ENCODE results near the gene FAM241B.

Gene FAM241B

DNA sequence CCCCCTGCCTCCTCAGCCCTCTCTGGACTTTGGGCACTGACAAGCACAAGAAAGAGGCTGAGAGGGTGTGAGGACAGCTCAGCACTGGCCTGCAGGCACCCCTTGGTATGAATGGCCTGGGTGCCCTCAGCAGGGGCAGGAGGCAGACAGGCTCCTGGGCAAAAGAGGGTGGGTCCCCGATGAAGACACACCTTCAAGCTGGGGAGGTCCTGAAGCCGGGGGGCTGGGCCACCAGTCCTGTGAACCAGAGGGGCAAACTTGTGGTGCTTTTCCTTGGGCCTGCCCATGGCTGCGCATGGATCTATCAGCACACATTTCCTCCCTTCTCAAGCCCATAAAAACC lies 22.8 kb downstream of the FAM241B start:
- TF ChIP-seq, protein P1, sequence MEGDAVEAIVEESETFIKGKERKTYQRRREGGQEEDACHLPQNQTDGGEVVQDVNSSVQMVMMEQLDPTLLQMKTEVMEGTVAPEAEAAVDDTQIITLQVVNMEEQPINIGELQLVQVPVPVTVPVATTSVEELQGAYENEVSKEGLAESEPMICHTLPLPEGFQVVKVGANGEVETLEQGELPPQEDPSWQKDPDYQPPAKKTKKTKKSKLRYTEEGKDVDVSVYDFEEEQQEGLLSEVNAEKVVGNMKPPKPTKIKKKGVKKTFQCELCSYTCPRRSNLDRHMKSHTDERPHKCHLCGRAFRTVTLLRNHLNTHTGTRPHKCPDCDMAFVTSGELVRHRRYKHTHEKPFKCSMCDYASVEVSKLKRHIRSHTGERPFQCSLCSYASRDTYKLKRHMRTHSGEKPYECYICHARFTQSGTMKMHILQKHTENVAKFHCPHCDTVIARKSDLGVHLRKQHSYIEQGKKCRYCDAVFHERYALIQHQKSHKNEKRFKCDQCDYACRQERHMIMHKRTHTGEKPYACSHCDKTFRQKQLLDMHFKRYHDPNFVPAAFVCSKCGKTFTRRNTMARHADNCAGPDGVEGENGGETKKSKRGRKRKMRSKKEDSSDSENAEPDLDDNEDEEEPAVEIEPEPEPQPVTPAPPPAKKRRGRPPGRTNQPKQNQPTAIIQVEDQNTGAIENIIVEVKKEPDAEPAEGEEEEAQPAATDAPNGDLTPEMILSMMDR (conservative IDR thresholded peaks at IDR 0.05; ENCODE audit: control insufficient read depth, insufficient read depth, low read depth, low read length), result no peak
- no peak overlapping the region for H3K4me3 ChIP-seq (ENCODE audit: control insufficient read depth, low read depth, low read length)
- no peak for DNase-seq (ENCODE audit: low read depth)

DNA sequence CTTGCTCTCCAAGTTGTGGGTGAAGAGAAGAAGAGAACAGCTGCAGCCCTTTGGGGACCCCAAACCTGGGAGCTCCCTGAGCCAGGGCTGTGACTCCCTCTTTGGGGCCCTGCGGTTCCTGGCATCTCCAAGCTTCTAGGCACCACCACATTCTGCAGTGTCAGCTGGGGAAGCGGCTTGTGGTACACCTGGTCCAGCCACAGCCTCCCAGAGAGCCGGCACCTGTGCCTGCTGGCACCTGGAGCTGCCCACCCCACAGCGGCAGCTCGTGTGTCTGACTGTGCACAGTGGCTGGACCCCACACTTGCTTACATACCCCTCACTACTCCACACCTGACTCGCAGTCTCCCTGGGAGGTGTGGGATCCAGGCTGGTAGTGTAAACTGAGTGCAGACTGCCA lies 23.5 kb downstream of the FAM241B start:
- TF ChIP-seq, protein P1 (conservative IDR thresholded peaks at IDR 0.05; ENCODE audit: control insufficient read depth, insufficient read depth, low read depth, low read length), result no peak
- H3K4me3 ChIP-seq (ENCODE audit: control insufficient read depth, low read depth, low read length), result no peak overlapping the region
- DNase-seq (ENCODE audit: low read depth), result no peak

DNA sequence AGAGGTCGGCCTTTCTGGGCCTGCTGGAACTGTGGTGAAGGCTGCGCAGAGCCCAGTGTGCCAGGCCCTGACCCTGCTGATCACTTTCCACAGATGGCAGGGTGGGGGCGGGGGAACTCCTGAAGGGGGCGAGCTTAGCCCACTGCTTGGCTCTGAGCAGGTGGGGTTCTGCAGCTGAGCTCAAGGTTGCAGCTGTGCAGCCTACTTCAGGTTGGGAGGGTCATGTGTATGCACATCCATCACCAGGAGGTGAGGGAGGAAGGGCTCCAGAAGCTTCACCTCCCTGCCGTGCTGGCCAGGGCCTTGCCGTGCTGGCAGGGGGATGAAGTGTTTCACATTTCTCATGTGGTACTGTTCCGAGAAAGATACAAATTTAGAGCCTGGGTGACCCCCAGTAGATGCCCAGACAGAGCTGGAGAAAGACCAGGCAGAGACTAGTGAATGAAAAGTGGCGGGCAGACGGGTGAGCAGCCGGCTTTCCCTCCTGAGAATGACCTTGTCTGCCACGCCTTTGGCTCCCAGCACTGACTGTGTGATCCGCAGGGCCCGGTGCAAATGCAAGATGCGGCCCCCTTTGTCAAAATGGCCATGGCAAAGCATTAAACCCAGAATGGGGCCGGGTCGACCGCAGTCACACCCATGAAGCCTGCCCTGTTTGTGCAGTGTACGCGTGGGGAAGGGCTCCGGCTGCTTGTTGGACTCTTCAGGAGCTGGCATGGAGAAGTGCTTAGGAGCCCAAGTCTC lies 25.2 kb downstream of the FAM241B start:
- DNase-seq (ENCODE audit: low read depth), result no peak
- no peak overlapping the region for H3K4me3 ChIP-seq (ENCODE audit: control insufficient read depth, low read depth, low read length)
- TF ChIP-seq, protein P1 (conservative IDR thresholded peaks at IDR 0.05; ENCODE audit: control insufficient read depth, insufficient read depth, low read depth, low read length), result no peak

DNA sequence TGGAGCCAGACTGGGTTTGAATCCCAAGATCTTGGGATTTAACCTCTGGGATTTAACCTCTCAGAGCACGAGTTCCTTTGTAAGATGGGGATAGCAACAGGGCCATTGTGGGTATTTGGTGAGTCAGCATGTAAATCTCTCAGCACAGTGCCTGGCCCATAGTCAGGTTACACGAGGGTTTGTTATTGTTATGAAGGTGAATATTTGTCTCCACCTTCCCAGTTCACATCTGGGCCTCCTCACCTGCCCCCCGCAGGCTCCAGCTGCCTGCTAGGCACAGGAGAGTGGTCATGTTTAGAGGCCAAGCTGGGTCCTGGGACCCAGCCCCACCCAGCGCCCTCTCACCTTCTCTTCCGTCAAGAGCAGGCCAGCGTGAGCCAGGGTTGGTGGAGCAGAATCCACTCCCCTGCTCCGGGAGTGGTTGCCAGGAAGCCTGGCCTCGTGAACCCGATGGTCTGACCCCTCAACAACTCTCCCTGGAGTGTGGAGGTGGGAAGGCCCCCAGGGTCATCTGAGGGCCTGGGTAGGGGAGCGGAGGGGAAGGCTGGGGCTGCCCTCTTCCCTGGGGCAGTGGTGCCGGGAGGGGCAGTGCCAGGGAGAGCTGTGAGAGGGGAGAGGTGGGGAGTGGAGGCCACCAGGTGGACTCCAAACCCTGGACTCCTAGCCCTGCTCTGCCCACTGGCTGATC lies 26.0 kb downstream of the FAM241B start:
- DNase-seq (ENCODE audit: low read depth), result no peak
- H3K4me3 ChIP-seq (ENCODE audit: control insufficient read depth, low read depth, low read length), result no peak overlapping the region
- TF ChIP-seq, protein P1 (conservative IDR thresholded peaks at IDR 0.05; ENCODE audit: control insufficient read depth, insufficient read depth, low read depth, low read length), result no peak

DNA sequence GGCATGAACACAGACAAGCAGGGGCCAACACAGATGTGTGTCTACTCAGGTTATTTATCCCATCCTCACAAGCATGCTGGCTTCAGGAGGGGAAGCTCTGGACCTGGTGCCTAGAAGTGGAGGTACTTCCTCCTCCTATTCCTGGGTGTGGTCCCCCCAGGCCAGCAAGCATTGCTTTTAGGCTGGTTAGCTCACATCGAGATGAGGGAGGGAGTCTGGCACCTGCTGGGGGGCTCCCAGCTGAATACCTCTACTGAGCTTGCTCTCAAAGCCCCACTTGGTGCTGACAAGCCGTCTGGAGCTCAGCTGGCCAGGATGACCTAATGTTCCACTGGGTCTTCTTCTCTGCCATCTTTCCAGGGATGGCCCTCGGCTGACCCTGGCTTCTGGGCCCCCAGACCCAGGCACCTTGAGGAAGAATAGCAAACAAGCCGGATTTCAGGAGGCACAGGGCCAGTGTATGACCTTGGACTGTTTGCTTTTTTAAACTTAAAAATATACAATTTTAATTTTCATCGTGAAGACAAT lies 26.8 kb downstream of the FAM241B start:
- TF ChIP-seq, protein P1 (conservative IDR thresholded peaks at IDR 0.05; ENCODE audit: control insufficient read depth, insufficient read depth, low read depth, low read length), result no peak
- no peak for DNase-seq (ENCODE audit: low read depth)
- no peak overlapping the region for H3K4me3 ChIP-seq (ENCODE audit: control insufficient read depth, low read depth, low read length)

DNA sequence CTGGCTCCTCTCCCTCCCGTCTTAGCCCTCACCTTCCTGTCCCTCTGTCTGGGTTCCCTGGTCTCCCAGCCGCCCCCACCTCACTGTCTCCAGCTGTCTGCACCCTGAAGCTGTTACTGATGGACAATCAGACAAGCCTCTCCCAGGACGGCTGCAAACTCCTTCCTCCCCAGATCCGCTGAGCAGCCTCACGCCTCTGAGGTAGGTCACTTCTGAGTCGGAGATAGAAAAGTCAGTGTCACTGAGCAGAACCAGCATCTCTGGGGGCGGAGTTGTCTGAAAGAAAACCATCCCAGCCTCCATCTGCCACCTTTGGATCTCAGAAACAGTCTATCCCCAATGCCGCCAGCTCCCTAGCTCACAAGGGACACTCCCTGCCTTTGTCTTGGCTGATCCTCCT lies 27.4 kb downstream of the FAM241B start:
- DNase-seq (ENCODE audit: low read depth), result no peak
- TF ChIP-seq, protein P1 (conservative IDR thresholded peaks at IDR 0.05; ENCODE audit: control insufficient read depth, insufficient read depth, low read depth, low read length), result no peak
- no peak overlapping the region for H3K4me3 ChIP-seq (ENCODE audit: control insufficient read depth, low read depth, low read length)
